GM18861 (cell line): Measurements from ENCODE around the gene DDX41.

ENCODE experiments used
- ATAC-seq: cut with Tn5 transposase; IDR thresholded peaks from one replicate; pipeline ENCODE4 v1.9.1; 2021; ENCODE audit not compliant: unreplicated experiment

Gene DDX41

GRCh38 chr5:177513500-177513899, 3.3 kb downstream of the DDX41 start:
- no peak for ATAC-seq

- no peak for ATAC-seq
Measured at GRCh38 chr5:177512736-177513380, 3.9 kb downstream of the DDX41 start.

GRCh38 chr5:177511796-177512675, 4.7 kb downstream of the DDX41 start:
- ATAC-seq: no peak

DNA sequence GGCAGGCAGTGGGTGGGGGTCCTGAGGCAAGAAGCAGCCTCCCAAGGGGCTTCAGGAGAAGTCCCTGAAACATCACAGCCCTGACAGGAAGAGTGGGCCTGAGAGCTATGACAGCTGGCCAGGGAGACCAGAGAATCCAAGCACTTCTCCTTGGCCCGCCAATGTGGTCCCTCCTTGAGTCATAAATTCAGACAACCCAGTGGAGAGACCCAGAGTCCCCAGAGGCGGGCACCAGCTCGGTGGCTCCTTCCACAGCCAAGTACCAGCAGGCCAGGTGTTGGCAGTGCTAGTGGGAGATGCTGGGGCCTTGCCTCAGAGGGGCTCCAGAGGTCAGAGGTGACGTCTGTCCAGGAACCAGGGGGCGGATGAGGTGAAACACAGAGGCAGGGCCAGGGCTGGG, 5.6 kb downstream of the DDX41 start:
- no peak for ATAC-seq

DNA sequence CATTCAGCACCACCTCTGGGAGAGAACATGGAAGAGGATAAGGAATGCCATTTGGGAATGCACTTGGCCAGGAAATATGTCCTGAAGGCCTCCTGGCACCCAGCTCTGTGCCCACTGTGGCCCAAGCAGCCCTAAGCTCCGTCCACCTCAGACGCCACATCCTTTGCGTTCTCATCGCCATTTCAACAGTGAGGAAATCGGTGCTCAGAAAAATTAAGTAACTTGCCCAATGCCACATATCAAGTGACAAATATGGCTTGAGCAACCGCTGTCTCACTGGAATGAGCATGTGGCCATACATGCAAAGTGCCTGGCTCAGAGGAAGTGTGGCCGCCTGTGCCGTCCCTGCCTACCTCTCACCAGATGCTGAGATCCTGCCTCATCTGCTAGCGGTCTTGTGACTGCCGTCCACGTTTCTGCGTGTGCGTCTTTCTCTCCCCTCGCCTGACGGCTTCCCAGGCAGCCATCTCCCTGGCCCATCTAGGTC, 6.2 kb downstream of the DDX41 start:
- peak; percentile 33 for ATAC-seq

DNA sequence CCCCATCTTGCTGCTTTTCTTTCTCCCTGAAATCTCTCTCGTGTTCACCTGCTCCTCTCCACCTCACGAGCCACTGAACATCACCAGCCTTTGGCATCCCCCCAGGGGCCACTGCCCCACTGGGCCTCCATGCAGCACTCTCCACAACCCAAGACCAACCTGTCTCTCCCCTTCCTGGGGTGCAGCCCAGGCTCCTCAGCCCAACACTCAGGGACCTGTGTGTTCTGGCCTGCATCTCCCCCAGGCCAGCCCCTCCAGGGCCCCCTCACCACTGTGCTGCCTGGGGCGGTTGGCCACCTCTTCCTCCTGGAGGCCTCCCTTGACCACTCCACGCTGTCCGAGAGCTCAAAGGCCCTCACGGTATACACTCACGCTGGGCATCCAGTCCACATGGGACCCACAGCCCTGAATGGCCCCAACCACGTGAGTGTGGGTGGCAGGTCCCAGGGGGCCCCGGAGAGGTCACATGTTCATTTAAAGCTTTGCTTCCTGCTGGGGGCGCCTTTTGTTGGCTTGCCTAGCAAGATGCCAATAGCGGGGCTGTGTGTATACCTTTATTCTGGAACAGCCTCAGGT, 6.7 kb downstream of the DDX41 start:
- ATAC-seq: peak; percentile 34

GRCh38 chr5:177509381-177509951, 7.3 kb downstream of the DDX41 start, which contains the start of gene DOK3:
TSS of gene DOK3 (minus strand) at chr5:177509826. CDS start at chr5:177509540, 286 bp downstream.
- ATAC-seq: no peak

GRCh38 chr5:177508837-177509236, 7.9 kb downstream of the DDX41 start:
- ATAC-seq: no peak

GRCh38 chr5:177508221-177508611, 8.5 kb downstream of the DDX41 start:
- no peak for ATAC-seq

DNA sequence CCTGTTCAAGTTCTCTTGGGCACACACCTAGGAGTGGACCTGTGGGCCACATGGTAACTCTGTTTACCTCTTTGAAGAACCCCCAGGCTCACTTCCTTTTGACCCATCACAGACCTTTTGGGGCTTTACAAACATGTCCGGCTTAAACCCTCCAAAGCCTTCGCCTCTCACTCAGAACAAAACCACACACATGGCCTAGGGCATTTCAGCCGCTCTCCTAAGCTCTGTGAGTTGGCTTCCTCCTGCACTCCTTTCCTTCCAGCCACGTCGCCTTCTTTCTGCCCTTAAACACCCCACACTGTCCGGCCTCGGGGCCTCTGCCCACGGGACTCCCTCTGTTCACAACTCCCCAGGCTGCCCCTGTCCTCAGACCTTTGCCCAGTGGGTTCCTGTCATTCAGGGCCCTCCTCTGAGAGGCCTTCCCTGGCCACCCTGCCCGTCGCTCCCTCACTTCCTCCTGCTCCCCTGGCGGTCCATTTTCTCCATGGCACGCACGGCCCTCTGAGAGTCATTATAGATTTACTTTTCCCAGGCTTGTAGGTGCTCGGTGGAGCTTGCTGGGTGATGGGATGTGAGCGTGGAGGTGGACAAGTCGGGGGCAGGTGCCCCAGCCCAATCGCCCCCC, 9.1 kb downstream of the DDX41 start:
- ATAC-seq: no peak

GRCh38 chr5:177507165-177507564, 9.6 kb downstream of the DDX41 start:
- no peak for ATAC-seq

GRCh38 chr5:177505075-177505474, 11.7 kb downstream of the DDX41 start:
- ATAC-seq: no peak

DNA sequence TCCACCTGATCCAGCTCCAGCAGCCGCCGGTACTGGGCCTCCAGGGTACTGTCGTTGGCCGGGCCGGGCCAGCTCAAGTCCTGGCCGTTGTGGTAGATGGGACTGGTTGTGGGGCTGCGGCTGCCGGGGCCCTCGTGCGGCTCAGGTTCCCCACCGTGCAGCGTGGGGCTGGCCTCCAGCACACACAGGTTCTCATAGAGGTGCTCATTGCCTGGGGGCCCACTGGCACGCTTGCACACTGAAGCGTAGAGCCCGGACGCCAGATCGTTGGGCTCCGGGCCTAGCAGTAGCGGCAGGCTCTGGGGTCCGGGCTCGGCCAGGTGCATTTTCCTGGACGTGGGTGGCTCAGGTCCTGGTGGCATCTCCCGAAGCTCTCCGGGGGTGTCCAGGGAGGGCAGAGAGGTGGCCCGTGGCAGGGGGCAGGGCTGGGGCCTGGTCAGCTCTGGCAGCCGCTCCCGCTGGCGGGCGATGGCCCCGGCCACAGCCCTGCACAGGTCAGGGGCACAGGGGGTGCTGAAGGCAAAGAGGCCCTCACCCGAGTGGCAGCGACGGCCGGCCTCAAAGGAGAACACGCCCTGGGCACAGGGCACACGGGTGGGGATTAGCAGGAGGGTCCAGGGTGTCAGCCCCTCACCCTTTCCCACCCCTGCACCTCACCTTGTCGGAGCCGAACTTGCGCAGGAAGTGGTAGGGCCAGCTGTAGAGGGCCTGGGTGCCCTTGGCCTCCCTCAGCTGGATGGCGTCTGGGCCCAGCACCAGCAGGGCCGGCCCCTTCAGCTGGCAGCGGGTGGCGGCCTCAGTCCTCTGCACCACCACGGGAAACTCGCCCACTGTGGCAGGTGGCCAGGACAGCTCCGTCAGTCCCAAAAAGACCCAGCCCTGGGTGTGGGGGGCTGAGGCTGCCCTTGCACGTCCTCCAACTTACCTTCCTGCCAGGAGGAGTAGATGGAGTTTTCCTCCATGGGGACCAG, 12.4 kb downstream of the DDX41 start:
- no peak for ATAC-seq

DNA sequence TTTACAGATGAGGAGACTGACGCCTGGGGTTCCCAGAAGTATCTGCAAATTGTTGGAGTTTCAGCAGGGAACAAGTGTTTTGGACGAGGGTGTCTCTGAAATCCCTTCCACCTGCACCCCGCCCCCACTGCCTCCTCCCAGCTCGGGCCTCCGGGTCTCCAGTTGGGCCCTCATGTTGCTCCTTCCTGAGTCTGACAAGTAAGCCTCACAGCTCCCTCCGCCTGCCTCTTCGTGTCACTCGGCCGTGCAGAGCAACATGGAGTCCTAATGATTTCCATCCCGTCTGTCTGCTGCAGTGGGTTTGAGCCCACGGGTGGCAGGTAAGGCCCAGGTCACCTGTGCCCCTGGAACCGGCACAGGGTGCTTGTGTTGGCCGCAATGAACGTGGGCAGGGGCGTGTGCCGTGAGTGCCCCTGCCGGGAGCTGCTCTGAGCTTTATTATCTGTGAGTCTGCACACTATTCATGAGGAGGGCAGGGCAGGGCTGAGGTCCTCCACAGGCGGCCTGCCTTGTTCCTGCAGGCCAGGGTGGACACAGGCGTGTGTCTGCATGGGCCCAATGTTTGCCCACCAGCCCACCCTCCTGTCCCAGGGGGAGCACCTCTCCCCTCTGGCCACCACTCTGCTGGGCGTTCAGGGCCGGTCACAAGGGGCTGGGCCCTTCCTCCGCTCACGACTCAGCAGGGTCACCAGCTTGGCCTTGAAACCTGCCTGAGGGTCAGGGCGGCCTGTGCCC, 13.2 kb downstream of the DDX41 start:
- ATAC-seq: no peak

DNA sequence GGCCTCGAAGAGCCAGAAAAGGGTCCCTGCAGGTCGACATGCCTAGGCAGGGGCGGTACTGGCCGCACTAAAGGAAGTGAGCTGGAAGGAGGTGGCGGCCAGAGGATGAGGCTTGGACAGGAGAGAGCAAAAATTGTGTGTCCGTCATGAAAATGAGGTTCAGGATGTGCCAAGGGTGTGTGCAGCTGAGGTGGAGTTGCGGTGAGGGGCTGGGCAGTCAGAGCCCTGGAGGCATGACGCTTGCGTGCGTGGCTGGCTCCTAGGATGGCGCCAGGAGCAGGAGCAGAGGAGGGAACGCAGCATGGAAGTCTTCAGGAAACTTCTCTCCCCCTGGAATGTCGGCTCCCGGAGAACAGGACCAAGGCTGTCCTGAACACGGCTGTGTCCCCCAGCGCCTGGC, 13.9 kb downstream of the DDX41 start:
- no peak for ATAC-seq

DNA sequence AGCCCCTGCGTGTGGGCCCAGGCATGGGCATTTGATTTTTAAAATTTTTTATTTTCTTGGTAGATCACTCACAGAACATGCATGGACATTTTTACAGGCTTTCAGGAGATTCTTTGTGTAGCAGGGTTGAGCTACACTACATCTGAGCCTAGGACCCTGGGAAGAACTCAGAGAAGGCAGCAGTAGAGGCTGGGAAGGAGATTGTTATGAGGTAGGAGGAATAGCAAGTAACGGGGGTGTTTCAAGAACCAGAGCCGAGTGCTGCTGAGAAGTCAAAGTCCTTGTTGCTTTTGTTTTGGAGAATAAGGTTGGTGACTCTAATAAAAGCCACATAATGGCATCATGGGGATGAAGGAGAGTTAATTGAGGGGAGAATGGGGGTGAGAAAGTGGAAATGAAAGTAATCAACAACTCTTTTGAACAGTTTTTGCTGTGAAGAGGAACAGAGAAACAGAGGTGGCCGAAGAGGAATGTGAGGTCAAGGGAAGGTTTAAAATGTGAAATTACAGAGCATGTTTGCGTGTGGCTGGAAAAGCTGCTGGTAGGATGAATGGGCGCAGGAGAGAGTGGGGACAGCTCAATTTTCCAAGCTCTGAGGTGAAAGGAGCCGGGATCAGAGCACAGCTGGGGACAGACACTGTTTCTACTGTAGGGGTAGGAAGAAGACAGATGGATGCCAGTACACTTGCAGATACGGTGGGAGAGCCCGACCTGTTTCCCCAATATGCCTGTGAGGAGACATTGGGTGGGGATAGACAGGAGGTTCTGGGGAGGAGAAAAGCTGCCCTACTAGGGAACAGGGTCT, 14.7 kb downstream of the DDX41 start:
- ATAC-seq: no peak

DNA sequence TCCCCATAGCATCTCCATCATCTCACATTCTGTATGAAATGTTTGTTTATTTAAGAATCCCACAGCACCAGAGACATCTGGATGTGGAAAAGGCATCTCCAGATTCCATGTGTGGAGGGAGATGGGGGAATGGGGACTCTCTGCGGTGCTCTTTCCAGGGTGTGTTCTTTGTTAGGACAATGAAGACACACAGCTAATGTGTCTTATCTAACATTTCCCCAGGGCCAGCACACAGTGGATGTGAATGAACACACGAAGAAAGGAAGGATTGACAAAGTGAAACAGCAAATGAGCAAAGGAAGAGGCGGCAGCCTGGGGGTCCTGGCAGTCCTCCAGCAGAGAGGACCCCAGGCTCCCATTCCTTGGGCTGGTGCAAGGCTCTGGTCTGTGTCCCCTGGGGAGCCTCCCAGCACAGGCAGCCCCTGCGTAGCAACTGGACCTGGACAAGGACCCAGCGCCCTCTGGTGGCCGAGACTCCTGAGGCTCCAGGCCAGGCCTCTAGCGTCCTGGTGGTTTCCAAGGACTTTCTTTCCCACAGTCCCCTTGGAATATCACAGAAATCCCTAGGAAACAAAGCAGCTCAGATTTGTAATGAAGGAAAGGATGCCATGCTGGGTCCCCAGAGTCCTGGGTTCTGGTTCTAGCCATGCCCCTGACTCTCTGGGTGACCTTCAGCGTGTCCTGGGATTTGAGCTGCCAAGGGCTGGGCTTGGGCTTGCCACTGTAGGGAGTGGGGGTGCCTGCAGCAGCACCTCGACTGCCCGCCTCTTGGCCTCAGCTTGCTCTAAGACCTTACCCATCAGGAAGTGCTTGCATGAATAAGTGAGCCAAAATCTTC, 15.9 kb downstream of the DDX41 start:
- no peak for ATAC-seq

DNA sequence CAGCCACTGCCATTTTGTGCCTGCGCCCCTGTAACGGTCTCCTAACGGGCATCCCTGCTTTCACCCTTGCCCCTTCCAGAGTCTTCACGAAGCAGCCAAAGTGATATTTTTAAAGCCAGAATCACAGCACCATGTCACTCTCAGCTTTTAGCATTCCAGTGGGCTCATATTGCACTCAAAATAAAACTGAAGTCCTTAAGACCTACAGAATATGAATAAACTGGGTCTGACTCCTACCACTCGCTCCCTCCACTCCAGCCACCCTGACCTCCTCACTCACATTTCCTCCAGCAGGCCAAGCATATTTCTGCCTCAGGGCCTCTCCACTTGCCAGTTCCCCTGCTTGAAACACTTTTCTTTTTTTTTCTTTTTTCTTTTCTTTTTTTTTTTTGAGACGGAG, 16.9 kb downstream of the DDX41 start:
- no peak for ATAC-seq
